Stimulated activated CD8-positive, alpha-beta memory T cell treated with anti-CD3 and anti-CD28 coated beads, Interleukin-7, amount 100 ng/mL, for 4 hours (primary cell): Measurements from ENCODE around the gene GAL3ST2.
"Not testable (repeated sequence)": the region's sequence is repeated elsewhere in the genome, so short reads cannot be mapped to it uniquely, and the experiment has no call there.

Experiments
- DNase-seq, 2 donors: peaks; one replicate each; pipeline ENCODE4 v3.0.0-alpha.2; 2020; ENCODE audit warnings: low read depth in 2 of 2

GAL3ST2 gene

DNA sequence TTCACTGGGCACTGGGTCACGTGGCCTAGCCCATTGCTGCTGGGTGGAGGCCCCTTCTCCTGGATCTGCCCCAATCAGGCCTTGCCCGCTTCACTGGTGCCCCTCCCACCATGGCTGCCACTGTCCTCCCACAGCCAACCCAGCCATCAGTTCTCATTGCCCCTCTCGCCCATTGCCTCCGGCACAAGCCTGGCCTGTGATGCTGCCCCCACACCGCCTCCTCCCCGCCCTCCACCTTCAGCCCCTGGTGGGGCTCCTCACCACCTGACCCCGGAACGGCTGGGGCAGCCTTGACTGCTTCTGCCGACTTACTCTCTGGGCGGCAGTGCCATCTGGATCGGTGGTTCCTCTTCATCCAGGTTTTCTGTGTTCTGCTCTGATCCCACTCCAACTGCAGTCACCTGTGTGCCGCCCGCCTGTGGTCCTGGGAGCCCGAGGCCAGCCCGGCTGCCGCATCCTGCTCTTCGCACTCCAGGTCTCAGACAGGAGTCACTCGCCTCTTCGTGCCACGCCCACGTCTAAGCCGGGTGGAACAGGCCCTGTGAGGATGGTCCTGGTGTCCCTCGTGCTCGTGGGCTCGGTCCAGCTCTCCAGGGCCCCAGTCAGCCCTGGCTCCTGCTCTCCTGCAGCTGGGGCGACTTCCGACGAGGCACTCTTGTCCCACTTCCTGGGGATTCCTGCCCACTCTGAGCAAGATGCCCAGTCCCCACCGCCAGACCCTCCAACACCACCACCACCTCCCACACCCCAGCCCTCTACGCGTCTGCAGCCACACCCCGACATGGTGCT lies 28.0 kb upstream of the GAL3ST2 start:
- DNase-seq: no peak

GRCh38 chr2:241750076-241750840 lies 26.4 kb upstream of the GAL3ST2 start:
- no peak for DNase-seq

DNA sequence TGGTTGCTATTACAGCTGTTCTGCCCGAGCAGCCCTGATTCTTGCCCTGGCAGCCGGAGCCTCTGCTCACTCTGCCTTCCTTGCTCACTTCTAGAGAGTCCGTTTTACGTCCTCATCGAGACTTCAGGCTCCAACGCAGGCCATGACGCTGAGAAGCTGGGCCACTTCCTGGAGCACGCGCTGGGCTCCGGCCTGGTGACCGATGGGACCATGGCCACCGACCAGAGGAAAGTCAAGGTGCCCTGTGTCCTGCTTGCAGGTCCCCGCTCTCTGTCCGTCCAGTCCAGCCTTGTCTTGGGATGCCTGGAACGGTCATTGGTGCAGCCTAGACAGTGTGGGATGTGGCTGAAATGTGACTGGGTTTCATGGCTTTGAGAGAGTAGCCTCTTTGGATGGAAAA lies 25.5 kb upstream of the GAL3ST2 start:
- DNase-seq: no peak

GRCh38 chr2:241751776-241752175 lies 24.8 kb upstream of the GAL3ST2 start:
- DNase-seq: no peak

DNA sequence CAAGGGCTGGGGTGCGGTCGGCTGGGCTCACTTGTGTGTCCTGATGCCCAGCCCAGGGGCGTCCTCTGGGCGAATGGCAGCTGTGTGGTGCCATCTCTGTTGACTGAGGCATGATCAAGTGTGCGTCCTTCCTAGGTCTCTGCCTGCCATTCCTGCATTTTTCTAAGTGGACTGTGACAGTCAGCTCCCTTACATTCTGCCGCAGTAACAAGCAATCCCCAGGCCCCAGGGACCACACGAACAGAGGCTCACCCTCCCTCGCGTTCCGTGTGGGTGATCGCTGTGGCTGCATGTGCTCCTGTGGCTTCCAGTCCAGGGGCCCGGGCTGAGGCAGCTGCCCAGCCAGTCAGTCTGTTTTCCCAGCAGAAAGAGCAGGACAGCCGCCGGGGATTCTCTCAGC lies 24.4 kb upstream of the GAL3ST2 start:
- DNase-seq: no peak

DNA sequence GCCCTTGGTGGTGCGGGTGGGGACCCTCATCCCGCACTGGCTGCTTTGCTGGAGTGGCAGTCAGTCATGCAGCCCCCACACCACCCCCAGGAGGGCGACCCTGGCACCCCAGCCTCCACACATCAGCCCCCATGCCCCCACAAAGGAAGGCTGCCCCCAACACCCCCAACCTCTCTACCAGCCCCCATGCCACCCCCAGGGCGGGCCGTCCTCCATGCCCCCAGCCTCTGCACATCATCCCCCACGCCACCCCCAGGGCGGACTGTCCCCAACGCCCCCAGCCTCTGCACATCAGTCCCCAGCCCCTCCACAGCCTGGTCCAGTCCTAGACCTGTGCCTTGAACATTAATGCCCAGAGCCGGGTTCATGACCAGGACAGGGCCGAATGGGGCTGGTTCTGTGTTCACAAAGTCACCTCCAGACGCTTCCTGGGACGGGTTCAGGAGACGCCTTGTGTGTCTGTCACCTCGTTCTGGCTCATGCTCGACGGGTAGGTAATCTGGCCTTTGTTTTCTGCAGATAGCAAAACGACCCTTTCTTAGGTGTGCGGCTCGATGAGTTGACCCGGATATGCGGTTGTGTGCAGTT lies 23.8 kb upstream of the GAL3ST2 start:
- no peak for DNase-seq

DNA sequence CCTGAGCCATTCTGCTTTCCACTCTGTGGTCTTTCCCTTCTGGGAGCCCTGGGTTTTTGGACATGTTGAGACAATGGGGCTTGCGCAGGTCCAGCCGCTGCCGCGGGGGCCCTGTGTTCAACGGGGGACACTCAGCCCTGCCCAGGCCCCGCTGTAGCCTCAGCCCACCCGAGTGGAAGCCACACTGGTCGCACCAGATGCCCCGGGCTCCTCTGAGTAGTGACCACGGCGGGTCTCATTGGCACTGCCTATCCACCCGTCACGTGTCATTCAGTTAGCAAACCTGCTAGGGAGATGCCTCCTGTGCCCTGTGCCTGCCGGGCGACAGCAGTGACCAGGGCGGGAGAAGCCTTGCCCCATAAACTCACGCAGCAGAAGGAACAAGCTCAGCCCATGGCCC lies 23.1 kb upstream of the GAL3ST2 start:
- DNase-seq: no peak

DNA sequence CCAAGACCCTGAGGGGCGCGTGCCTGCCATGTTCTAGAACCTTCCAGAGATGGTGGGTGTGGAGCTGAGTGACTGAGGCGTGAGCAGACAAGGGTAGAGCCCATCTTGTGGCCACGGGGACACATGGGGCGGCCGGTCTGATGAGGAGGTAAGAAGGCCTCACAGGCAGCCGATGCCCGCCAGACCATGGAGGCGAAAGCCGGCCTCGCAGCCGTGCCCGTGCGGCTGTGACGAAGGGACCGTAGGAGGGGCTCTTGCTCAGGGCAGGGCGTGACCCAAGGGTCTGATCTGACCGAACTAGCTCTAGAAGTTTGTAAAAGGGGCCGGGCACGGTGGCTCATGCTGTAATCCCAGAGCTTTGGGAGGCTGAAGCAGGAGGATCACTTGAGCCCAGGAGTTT lies 22.6 kb upstream of the GAL3ST2 start:
- DNase-seq: no peak

- DNase-seq: no peak
These were observed 21.5 kb upstream of the GAL3ST2 start for GRCh38 chr2:241755166-241755565.

DNA sequence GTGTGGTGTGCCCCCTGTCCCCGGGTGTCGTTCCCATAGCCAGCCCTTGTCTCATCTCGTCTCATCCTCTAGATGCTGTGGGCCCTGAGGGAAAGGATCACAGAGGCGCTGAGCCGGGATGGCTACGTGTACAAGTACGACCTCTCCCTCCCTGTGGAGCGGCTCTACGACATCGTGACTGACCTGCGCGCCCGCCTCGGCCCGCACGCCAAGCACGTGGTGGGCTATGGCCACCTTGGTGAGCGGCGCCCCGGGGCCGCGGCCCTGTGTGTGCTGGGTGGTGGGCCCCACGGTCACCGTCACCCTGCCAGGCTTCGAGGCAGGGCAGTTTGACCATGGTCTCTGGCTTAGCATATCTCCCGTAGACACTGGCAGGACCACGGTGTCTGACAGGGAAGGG lies 20.8 kb upstream of the GAL3ST2 start:
- DNase-seq: no peak

DNA sequence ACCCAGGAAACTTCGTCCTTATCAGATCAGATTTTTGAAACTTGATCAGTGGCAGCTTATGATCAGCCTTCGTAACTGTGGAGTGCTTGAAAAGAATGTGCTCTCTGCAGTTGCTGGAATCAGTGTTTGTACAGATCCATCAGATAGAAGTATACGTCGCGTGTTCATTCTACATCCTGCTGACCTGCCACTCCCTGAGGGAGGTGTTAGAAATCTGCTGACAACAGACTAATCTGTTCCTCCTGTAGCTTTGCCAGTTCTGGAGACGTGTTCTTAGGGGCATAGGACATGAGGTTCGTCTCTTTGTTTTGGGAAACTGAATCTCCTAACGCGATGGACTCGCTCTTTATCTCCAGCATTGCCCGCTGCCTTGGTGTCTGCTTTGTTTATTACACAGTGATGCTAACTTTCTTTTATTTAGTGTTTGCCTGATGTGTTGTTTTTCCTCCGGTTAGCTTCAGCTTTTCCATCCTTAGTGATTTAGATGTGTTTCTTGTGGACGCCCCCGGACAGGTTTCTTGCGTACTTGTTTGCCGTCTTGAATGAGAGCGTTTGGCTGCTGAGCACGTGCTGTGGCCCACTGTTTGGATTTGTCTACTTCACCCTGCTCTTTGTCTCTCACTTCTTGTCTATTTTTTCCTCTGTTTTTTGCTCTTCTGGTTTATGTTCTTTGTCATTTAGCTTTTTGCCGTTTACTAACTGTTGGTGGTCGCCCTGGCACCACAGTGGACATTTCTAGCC lies 17.4 kb upstream of the GAL3ST2 start:
- DNase-seq: no peak

- not testable (repeated sequence) for DNase-seq
These were observed 16.7 kb upstream of the GAL3ST2 start for GRCh38 chr2:241759893-241760292.

- no peak for DNase-seq
These were observed 16.3 kb upstream of the GAL3ST2 start for GRCh38 chr2:241760301-241760771.

DNA sequence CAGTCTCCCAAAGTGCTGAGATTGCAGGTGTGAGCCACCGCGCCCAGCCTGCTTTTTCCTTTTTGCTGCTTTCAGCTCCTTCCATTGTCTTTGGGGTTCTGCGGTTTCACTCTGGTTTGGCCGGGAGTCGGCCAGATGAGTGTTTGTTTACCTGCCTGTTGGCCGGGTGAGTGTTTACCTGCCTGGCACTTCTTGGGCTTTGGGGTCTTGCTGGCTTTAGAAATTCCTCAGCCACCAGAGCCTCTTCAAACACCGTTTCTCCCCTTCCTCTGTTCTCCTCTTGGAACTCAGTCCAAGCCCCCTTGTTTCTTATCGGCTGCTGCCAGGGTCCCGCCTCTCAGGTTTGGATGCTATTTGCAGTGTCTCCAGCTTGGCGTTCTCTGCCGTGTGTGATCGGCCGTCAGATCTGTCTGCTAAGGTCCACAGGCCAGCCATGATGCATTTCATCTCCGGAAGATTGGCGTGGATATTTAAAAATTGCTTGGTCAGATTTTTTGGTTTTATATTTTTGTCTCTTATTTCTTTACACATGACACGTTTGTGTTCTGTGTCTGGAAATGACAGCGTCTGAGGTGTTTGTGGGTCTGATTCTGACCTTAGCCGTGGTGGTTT lies 14.2 kb upstream of the GAL3ST2 start:
- DNase-seq: no peak

DNA sequence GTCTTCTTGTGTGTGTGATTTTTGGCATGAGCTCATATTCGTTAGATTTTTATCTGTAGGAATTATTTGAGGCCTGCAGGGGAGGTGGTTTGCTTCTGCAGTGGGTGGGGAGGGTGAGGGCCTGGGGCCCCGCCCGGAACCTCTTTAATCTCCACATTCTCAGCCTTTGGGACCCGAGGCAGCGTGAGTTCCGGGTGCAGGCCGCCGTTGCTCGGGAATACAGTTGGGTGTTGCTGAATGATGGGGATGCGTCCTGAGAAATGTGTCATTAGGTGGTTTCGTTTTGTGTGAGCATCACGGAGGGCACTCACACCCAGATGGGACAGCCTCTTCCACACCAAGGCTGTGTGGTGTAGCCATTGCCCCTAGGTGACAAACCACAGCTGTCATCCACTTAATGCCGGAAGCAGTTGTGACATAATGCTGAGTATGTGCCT lies 13.7 kb upstream of the GAL3ST2 start:
- peak; percentile 62 to 69 for DNase-seq

DNA sequence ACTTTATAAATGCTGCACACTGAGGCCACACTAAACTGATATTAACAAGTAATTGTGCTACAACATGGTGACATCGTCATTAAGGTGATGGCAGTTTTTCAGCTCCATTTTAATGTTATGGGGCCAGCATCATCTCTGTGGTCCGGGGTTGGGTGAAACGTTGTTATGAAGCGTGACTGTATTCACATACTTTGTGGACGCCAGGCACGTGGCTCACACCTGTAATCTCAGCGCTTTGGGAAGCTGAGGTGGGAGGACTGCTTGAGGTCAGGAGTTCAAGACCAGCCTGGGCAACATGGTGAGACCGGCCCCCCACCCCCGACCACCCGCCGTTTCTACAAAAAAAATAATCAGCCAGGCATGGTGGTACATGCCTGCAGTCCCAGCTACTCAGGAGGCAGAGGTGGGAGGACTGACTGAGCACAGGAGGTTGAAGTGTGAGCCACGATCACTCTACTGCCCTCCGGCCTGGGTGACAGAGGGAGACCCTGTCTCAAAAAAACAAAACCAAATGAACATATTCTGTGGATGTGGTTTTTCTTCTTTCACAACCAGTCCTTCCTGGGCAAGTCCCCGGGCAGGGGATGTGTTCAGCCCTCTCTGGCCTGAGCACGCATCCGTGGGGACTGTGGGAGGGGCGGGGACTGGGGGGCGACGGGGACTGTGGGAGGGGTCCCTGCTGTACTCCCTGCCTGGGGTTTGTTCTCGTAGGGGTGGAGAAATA lies 12.9 kb upstream of the GAL3ST2 start:
- peak in 1 of 2 donors; percentile 19 for DNase-seq

- DNase-seq: no peak
These were observed 12.1 kb upstream of the GAL3ST2 start for GRCh38 chr2:241764275-241765241.

DNA sequence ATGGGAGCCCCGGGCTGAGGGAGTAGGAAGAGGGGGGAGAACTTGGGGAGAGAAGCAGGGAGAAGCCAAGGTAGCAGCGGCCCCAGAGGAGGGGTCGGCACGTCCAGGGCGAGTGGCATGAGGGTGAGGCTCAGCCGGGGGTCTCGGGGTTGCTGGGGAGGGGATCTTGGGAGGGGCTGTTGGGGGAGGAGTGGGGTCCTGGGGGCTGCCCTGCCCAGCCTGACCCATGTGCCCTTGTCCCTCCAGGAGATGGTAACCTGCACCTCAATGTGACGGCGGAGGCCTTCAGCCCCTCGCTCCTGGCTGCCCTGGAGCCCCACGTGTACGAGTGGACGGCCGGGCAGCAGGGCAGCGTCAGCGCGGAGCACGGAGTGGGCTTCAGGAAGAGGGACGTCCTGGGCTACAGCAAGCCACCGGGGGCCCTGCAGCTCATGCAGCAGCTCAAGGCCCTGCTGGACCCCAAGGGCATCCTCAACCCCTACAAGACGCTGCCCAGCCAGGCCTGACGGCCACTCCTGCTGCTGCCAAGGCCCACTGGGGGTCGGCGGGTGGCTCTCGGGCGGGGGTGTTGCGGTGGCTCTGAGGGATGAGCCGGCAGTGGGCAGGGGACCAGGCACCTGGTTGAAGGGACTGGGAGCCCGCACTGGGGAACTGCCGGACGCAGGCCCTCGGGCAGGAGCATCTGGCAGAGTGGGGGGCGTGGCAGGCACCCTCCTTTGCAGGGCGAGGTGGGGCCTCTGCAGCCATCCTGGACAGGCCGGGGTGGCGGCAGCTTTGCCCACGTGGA lies 9.0 kb upstream of the GAL3ST2 start:
- DNase-seq: no peak

DNA sequence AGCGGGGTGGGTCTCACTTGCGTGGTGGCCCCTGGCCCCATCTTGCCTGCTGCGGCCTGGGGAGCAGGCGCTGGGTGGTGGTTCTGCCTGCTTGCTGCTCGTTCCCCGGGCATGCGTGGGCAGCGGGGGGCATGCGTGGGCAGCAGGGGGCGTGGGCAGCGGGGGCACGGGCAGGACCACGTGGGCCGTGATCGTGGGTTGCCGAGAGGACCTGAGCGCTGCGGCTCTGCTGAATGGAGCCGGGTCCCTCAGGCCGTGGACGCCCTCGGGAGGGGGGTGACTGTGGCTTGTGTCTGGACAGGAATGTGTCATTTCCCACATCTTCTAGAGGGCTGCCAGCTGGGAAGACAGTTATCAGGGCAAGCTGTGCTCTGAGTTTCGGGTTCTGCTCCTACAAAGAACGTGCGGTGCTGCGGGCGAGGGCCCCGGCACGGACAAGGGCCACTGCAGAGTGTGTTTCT lies 8.3 kb upstream of the GAL3ST2 start:
- no peak for DNase-seq
